GM10266 (cell line): Measurements from ENCODE around the gene ADAMTS2.

ENCODE experiments used
- DNase-seq: peaks from one replicate; pipeline ENCODE4 v3.0.0; 2012; ENCODE audit errors: extremely low spot score
- TF ChIP-seq, protein P1 (sequence below): IDR thresholded peaks from 2 replicates; pipeline ENCODE4 v1.5.1; 2012; ENCODE audit warnings: mild to moderate bottlenecking, low read depth; ENCODE audit not compliant: control insufficient read depth, insufficient read depth; ENCODE audit errors: missing control alignments

The ADAMTS2 gene

GRCh38 chr5:179276838-179277395 lies 68.3 kb downstream of the ADAMTS2 start:
- DNase-seq: no peak
- TF ChIP-seq, protein P1, sequence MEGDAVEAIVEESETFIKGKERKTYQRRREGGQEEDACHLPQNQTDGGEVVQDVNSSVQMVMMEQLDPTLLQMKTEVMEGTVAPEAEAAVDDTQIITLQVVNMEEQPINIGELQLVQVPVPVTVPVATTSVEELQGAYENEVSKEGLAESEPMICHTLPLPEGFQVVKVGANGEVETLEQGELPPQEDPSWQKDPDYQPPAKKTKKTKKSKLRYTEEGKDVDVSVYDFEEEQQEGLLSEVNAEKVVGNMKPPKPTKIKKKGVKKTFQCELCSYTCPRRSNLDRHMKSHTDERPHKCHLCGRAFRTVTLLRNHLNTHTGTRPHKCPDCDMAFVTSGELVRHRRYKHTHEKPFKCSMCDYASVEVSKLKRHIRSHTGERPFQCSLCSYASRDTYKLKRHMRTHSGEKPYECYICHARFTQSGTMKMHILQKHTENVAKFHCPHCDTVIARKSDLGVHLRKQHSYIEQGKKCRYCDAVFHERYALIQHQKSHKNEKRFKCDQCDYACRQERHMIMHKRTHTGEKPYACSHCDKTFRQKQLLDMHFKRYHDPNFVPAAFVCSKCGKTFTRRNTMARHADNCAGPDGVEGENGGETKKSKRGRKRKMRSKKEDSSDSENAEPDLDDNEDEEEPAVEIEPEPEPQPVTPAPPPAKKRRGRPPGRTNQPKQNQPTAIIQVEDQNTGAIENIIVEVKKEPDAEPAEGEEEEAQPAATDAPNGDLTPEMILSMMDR: no peak

DNA sequence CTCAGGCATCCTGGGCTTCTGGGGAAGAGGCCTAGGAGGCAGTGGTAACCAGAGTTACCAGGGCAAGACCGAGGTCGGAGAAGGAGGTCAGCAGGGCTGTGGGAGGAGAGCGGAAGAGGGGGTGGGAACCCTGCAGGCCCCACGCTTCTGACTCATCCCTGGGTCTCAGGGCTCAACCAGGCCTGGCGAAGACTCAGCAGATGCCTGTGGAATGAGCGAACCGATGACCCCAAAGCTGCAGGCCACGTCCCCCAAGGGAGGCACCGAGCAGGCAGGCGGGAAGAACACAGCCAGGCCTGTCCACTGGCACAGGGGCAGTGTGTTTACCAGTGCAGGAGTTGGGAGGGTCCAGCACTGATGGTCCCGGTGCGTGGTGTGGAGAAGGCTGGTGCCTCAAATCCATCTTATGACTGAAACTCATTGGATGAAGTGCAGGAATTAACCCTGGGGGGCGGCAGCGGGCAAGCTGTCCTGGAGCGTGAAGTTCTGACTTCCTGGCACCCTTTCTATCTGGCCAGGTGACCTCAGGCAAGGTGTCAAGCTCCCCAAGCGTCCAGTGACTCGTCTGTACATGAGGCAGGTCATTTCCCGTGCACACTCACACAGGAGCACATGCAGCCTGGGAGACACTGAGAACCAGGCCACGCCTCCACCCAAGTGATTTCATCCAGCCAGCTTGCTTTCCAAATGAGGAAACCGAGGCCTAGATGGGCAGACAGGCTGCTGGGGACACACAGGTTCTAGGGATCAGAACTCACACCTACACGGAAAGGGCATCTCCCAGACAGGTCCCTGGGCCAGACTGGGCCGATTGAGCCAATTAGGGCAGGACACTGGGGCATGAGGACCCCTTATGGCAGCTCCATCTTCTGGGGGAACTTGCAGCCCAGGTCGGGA lies 69.1 kb downstream of the ADAMTS2 start:
- TF ChIP-seq, protein P1: no peak
- DNase-seq: no peak

GRCh38 chr5:179275381-179275878 lies 69.8 kb downstream of the ADAMTS2 start:
- TF ChIP-seq, protein P1: no peak
- no peak for DNase-seq

GRCh38 chr5:179274321-179275315 lies 70.6 kb downstream of the ADAMTS2 start:
- DNase-seq: no peak
- TF ChIP-seq, protein P1: no peak

GRCh38 chr5:179273441-179274145 lies 71.7 kb downstream of the ADAMTS2 start:
- TF ChIP-seq, protein P1: no peak
- no peak for DNase-seq

DNA sequence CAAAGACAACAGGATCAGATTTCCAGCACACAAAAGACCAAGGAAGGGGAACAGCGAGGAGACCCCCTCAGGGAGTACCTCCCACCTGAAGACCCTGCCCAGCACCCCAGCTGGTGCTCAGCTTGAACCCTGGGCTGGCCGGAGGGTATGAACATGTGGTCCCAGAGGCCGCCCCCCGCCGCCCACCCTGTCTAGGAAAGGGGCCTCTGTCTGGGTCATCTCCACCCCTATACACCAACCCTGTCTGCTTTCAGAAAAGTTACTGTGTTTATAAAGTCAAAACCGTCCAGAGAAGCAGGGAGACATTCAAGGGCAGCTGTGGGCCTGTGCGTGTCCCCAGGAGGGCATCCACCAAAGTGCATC lies 72.2 kb downstream of the ADAMTS2 start:
- TF ChIP-seq, protein P1: no peak
- DNase-seq: no peak
